IMR-90 (cell line): ENCODE results near the gene CD46. TPM values are rescaled to one million over a fixed set of nuclear protein-coding genes. Genes with fewer than 3 reads are reported as not detected.

Experiments used
- ATAC-seq: fragments of 200-7000 bp; cut with Tn5 transposase; 2 replicates; pipeline ENCODE4 v1.9.1; 2020; ENCODE audit warnings: low read depth, mild to moderate bottlenecking, moderate library complexity
- BruUV-seq: library from RNA; stranded (reverse); fragments of 400-500 nt; replicated peaks from 2 replicates; lab custom pipeline; 2021; lab: Mats Ljungman, UMichigan
- CTCF ChIA-PET: fragments of 300-600 bp; formaldehyde crosslinking; extraction: SDS; loops from one replicate; lab custom pipeline; 2021; ENCODE audit warnings: antibody characterized with exemption; lab: Yijun Ruan, JAX
- POLR2A ChIA-PET: fragments of 300-600 bp; sonication (Branson Sonifier 250); formaldehyde crosslinking; loops from one replicate; lab custom pipeline; 2022; ENCODE audit warnings: antibody characterized with exemption; ENCODE audit not compliant: unreplicated experiment; lab: Charles Lee
- DNase-seq: peaks from one replicate; pipeline ENCODE4 v3.0.0; 2013
- H2AFZ ChIP-seq: replicated peaks from 2 replicates; pipeline ENCODE3; 2013; ENCODE audit warnings: low read length, mild to moderate bottlenecking; ENCODE audit not compliant: poor library complexity
- H2AK5ac ChIP-seq: 2 replicates; pipeline ENCODE4 v1.6.1; 2013; ENCODE audit warnings: low read depth, low read length, inconsistent platforms
- H2AK9ac ChIP-seq: replicated peaks from 2 replicates; pipeline ENCODE3; 2013; ENCODE audit warnings: mild to moderate bottlenecking, low read depth, low read length, moderate library complexity; ENCODE audit not compliant: poor library complexity
- H2BK120ac ChIP-seq: 2 replicates; pipeline ENCODE4 v1.6.1; 2013; ENCODE audit warnings: low read depth, low read length, inconsistent platforms
- H2BK15ac ChIP-seq: 3 replicates; pipeline ENCODE4 v1.6.1; 2013; ENCODE audit warnings: low read depth, low read length, inconsistent platforms
- H2BK20ac ChIP-seq: 2 replicates; pipeline ENCODE4 v1.6.1; 2013; ENCODE audit warnings: low read depth, mild to moderate bottlenecking, inconsistent platforms, low read length, moderate library complexity
- H2BK5ac ChIP-seq: 2 replicates; pipeline ENCODE4 v1.6.1; 2013; ENCODE audit warnings: mild to moderate bottlenecking, low read depth, low read length, inconsistent platforms; ENCODE audit not compliant: poor library complexity, severe bottlenecking
- H3K14ac ChIP-seq: replicated peaks from 2 replicates; pipeline ENCODE4 v1.6.1; 2013; ENCODE audit warnings: low read depth, low read length, inconsistent platforms
- H3K18ac ChIP-seq: 2 replicates; pipeline ENCODE4 v1.6.1; 2013; ENCODE audit warnings: low read depth, low read length, control low read depth
- H3K23ac ChIP-seq: 2 replicates; pipeline ENCODE4 v1.6.1; 2013; ENCODE audit warnings: low read depth, low read length, inconsistent platforms
- H3K27ac ChIP-seq: 2 replicates; pipeline ENCODE4 v1.5.1; 2013; ENCODE audit warnings: mild to moderate bottlenecking, control low read depth, low read length; ENCODE audit not compliant: insufficient read depth
- H3K27me3 ChIP-seq: 2 replicates; pipeline ENCODE4 v1.6.1; 2013; ENCODE audit warnings: low read length; ENCODE audit not compliant: control insufficient read depth, insufficient read depth
- H3K36me3 ChIP-seq: 2 replicates; pipeline ENCODE4 v1.6.1; 2013; ENCODE audit warnings: low read length, mixed read lengths; ENCODE audit not compliant: control insufficient read depth, insufficient read depth
- H3K4ac ChIP-seq: 2 replicates; pipeline ENCODE4 v1.6.1; 2013; ENCODE audit warnings: low read depth, low read length, inconsistent platforms
- H3K4me1 ChIP-seq: 2 replicates; pipeline ENCODE4 v1.6.1; 2013; ENCODE audit warnings: low read length, mixed read lengths; ENCODE audit not compliant: control insufficient read depth, insufficient read depth
- H3K4me2 ChIP-seq: 2 replicates; pipeline ENCODE4 v1.6.1; 2013; ENCODE audit warnings: low read depth, mild to moderate bottlenecking, control low read depth, low read length, moderate library complexity
- H3K4me3 ChIP-seq: 2 replicates; pipeline ENCODE4 v1.5.1; 2013; ENCODE audit warnings: low read depth, mild to moderate bottlenecking, control low read depth, low read length, moderate library complexity; ENCODE audit not compliant: insufficient read depth
- H3K56ac ChIP-seq: 2 replicates; pipeline ENCODE4 v1.6.1; 2013; ENCODE audit warnings: low read length, inconsistent platforms; ENCODE audit not compliant: insufficient read depth; ENCODE audit errors: extremely low read depth
- H3K79me1 ChIP-seq, 2 experiments: 2 replicates each; pipeline ENCODE4 v1.6.1; 2013; ENCODE audit warnings: low read length in 2 of 2, inconsistent platforms in 1 of 2, low read depth in 1 of 2
- H3K9ac ChIP-seq: 2 replicates; pipeline ENCODE4 v1.6.1; 2013; ENCODE audit warnings: low read depth, low read length, control low read depth
- H3K9me1 ChIP-seq: 2 replicates; pipeline ENCODE4 v1.6.1; 2013; ENCODE audit warnings: low read length, inconsistent platforms; ENCODE audit not compliant: insufficient read depth
- H3K9me3 ChIP-seq: 2 replicates; pipeline ENCODE4 v1.6.1; 2013; ENCODE audit warnings: low read length; ENCODE audit not compliant: control insufficient read depth, insufficient read depth
- H4K20me1 ChIP-seq: 2 replicates; pipeline ENCODE4 v1.6.1; 2013; ENCODE audit warnings: low read length, inconsistent platforms; ENCODE audit not compliant: insufficient read depth
- H4K5ac ChIP-seq: 2 replicates; pipeline ENCODE4 v1.6.1; 2013; ENCODE audit warnings: mild to moderate bottlenecking, low read depth, low read length, control low read depth
- H4K8ac ChIP-seq, 2 experiments: 2 replicates each; pipeline ENCODE4 v1.6.1; 2013; ENCODE audit warnings: low read depth in 2 of 2, low read length in 2 of 2, control low read depth in 1 of 2, inconsistent platforms in 1 of 2
- H4K91ac ChIP-seq: 2 replicates; pipeline ENCODE4 v1.6.1; 2013; ENCODE audit warnings: low read depth, low read length, inconsistent platforms; ENCODE audit not compliant: insufficient read depth
- BHLHE40 ChIP-seq: fragments of 150-350 bp; IDR thresholded peaks from 2 replicates; pipeline ENCODE4 v1.6.1; 2016; ENCODE audit warnings: mild to moderate bottlenecking, low read depth, low read length
- CEBPB ChIP-seq: IDR thresholded peaks from 2 replicates; pipeline ENCODE4 v1.6.1; 2012; ENCODE audit warnings: low read depth, low read length, improper control_type of control experiment
- CHD1 ChIP-seq: IDR thresholded peaks from 2 replicates; pipeline ENCODE4 v1.6.1; 2012; ENCODE audit warnings: low read depth, low read length, improper control_type of control experiment
- ELK1 ChIP-seq: fragments of 150-350 bp; IDR thresholded peaks from 2 replicates; pipeline ENCODE4 v1.6.1; 2016; ENCODE audit warnings: low read depth, mild to moderate bottlenecking, low read length, moderate library complexity, borderline replicate concordance
- FOS ChIP-seq: fragments of 150-350 bp; IDR thresholded peaks from 2 replicates; pipeline ENCODE4 v1.6.1; 2016; ENCODE audit warnings: low read depth, low read length
- MAFK ChIP-seq: IDR thresholded peaks from 2 replicates; pipeline ENCODE4 v1.6.1; 2012; ENCODE audit warnings: low read depth, low read length, improper control_type of control experiment
- POLR2A ChIP-seq: IDR thresholded peaks from 2 replicates; pipeline ENCODE4 v1.6.1; 2012; ENCODE audit warnings: mild to moderate bottlenecking, low read depth, low read length
- RAD21 ChIP-seq: IDR thresholded peaks from 2 replicates; pipeline ENCODE4 v1.6.1; 2012; ENCODE audit warnings: low read length, improper control_type of control experiment
- RCOR1 ChIP-seq: IDR thresholded peaks from 2 replicates; pipeline ENCODE4 v1.6.1; 2012; ENCODE audit warnings: mild to moderate bottlenecking, low read length, improper control_type of control experiment; ENCODE audit not compliant: insufficient replicate concordance
- RFX5 ChIP-seq: IDR thresholded peaks from 2 replicates; pipeline ENCODE4 v1.8.0; 2012; ENCODE audit warnings: low read depth, mild to moderate bottlenecking, low read length, moderate library complexity
- SMC3 ChIP-seq: fragments of 150-350 bp; IDR thresholded peaks from 2 replicates; pipeline ENCODE4 v1.6.1; 2016; ENCODE audit warnings: low read depth, mild to moderate bottlenecking, antibody characterized with exemption, low read length, moderate library complexity
- WGBS, 2 experiments: methylation state at CpG; one replicate each; pipeline versions ENCODE4 v1.1.5 to v1.1.7; 2013; ENCODE audit warnings: missing lambda C conversion rate in 2 of 2; ENCODE audit not compliant: insufficient read length in 1 of 2; ENCODE audit errors: extremely low coverage in 2 of 2; 5-methylcytosine and 5-hydroxymethylcytosine counted together
- dilution Hi-C: fragments of 300-500 bp; cut with HindIII; formaldehyde crosslinking; loops from one replicate; pipeline ENCODE4 v1.14.3; 2018; ENCODE audit warnings: low sequenced_read_pairs; ENCODE audit not compliant: unreplicated experiment
- in situ Hi-C: fragments of 300-500 bp; cut with MboI; formaldehyde crosslinking; loops from 3 replicates; pipeline ENCODE4 v1.14.3; 2019; ENCODE audit warnings: low sequenced_read_pairs, inconsistent platforms, mixed read lengths
- intact Hi-C: fragments of 100-400 bp; cut with micrococcal nuclease; formaldehyde crosslinking; loops from 2 replicates; pipeline ENCODE4 v1.10.0; 2022
- polyA plus RNA-seq, 3 experiments: library from polyadenylated mRNA; depleted of rRNA; stranded (reverse); fragments of >200 nt; gene quantifications; 2 replicates each; pipeline ENCODE4 v1.2.3, GENCODE V29; 2012; ENCODE audit warnings: low replicate concordance in 1 of 3
- total RNA-seq: library from RNA; depleted of rRNA; stranded (reverse); fragments of >200 nt; gene quantifications from 2 replicates; pipeline ENCODE4 v1.2.3, GENCODE V29; 2012
- TF ChIP-seq, protein P1 (sequence below): conservative IDR thresholded peaks from 2 replicates; pipeline ENCODE4 v1.5.1; 2012; ENCODE audit warnings: mild to moderate bottlenecking, low read depth, low read length, improper control_type of control experiment

The CD46 gene
- total and polyA plus RNA-seq, 2 of the 4 experiments (the other 2 are of a cell fraction): 37.1 to 82.0 TPM

GRCh38 chr1:207817778-207818751 lies 66.2 kb downstream of the CD46 start:
- Histone ChIP-seq H3K27me3 (no peaks in the 10 kb centered on the region), H3K14ac (no peak overlapping the region), H2BK120ac (peak overlapping the region; percentile 45; the same call in 1 of the 2 replicates), H3K18ac (no peak overlapping the region), H3K9ac (no peak overlapping the region), H3K4ac (peak overlapping the region; percentile 43), H2AK5ac (no peak overlapping the region; the same call in 1 of the 2 replicates), H2AK9ac (no peak overlapping the region), H3K9me1 (peaks cover 5% of the 10 kb centered on the region; the same call in 1 of the 2 replicates), H2BK5ac (no peak overlapping the region), H3K23ac (no peak overlapping the region), H4K20me1 (no peaks in the 10 kb centered on the region), H3K9me3 (no peaks in the 10 kb centered on the region), H3K4me3 (no peak overlapping the region), H2BK15ac (no peak overlapping the region), H3K36me3 (peaks cover 8% of the 10 kb centered on the region; the same call in 1 of the 2 replicates), H3K79me1 (peaks cover 0 to 8% of the 10 kb centered on the region in 2 experiments; a peak in 1 of 4 replicates), H2AFZ (peak overlapping the region; percentile 52), H4K5ac (no peak overlapping the region), H3K4me1 (peaks cover 12% of the 10 kb centered on the region), H3K56ac (no peak overlapping the region), H4K8ac (peak overlapping the region in 1 of 2 experiments; percentile 12; a peak in 1 of 4 replicates), H4K91ac (no peak overlapping the region), H2BK20ac (no peak overlapping the region), H3K27ac (no peak overlapping the region), H3K4me2 (no peak overlapping the region)
- BruUV-seq: no TSS peak
- DNase-seq: no peak
- intact Hi-C loops: no loop called here
- 96% methylated on average over 10 of the region's 48 CpGs; no CpG with 5 or more reads in 1 of the 2 experiments for WGBS, 2 experiments
- POLR2A ChIA-PET: interaction anchor here (0.7 kb wide), 1 partner anchor 12 kb away, joined by 3 read pairs; no protein-coding TSS in a partner anchor
- in situ Hi-C loops: no loop called here
- TF ChIP-seq MAFK (no peak), RAD21 (no peak), RCOR1 (no peak), FOS (no peak), ELK1 (no peak), BHLHE40 (no peak), CEBPB (no peak), RFX5 (no peak), SMC3 (no peak), POLR2A (no peak), CHD1 (no peak)
- TF ChIP-seq, protein P1, sequence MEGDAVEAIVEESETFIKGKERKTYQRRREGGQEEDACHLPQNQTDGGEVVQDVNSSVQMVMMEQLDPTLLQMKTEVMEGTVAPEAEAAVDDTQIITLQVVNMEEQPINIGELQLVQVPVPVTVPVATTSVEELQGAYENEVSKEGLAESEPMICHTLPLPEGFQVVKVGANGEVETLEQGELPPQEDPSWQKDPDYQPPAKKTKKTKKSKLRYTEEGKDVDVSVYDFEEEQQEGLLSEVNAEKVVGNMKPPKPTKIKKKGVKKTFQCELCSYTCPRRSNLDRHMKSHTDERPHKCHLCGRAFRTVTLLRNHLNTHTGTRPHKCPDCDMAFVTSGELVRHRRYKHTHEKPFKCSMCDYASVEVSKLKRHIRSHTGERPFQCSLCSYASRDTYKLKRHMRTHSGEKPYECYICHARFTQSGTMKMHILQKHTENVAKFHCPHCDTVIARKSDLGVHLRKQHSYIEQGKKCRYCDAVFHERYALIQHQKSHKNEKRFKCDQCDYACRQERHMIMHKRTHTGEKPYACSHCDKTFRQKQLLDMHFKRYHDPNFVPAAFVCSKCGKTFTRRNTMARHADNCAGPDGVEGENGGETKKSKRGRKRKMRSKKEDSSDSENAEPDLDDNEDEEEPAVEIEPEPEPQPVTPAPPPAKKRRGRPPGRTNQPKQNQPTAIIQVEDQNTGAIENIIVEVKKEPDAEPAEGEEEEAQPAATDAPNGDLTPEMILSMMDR: no peak
- dilution Hi-C loops: no loop called here
- CTCF ChIA-PET: interaction anchor here (0.9 to 2.2 kb wide), 4 partner anchors 8 to 52 kb away, joined by 3 to 8 read pairs (median 6); no protein-coding TSS in a partner anchor
- ATAC-seq: no peak
